Epidermal melanocyte (primary cell): ENCODE measurements around the gene KLK4.

ENCODE experiments used
- DNase-seq: peaks from one replicate; pipeline ENCODE4 v3.0.0; 2011; ENCODE audit warnings: low spot score; ENCODE audit not compliant: insufficient read length

Gene KLK4, protein sequence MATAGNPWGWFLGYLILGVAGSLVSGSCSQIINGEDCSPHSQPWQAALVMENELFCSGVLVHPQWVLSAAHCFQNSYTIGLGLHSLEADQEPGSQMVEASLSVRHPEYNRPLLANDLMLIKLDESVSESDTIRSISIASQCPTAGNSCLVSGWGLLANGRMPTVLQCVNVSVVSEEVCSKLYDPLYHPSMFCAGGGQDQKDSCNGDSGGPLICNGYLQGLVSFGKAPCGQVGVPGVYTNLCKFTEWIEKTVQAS

GRCh38 chr19:50911206-50912101, at the start of gene KLK4:
Gene KLK4 (minus strand): TSS chr19:50911395. CDS start chr19:50910738, 657 bp downstream.
- DNase-seq = no peak

- no peak for DNase-seq
These were observed 48.7 kb upstream of the KLK4 start for GRCh38 chr19:50959731-50960500.

- no peak for DNase-seq
These were observed 46.4 kb upstream of the KLK4 start for GRCh38 chr19:50957587-50957986.

DNA sequence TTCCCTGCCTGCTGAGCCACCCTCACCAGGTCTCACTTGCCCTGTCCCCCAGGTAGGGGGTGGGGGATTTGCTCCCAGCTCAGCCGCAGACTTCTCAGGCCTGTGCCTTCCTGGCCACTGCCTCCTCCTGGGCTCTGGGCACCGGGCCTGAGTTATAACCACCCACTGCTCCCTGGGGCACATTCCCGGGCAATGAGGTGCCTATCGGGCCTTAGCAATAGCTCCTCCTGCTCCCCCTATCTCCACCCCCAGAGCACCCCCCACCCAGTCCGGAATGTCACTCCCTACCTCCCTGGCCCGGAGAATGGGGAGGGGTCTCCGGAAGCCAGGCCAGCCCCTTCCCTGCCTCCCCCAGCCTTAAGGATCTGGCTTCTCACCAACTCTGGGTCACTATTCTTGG, 41.7 kb upstream of the KLK4 start, which contains the start of gene KLK5:
Gene KLK5 (minus strand): TSS at position 129 of the 400 bp plus-strand sequence. CDS start 381 bp downstream, outside the sequence.
- DNase-seq = no peak

- DNase-seq = no peak
These were observed 38.7 kb upstream of the KLK4 start for GRCh38 chr19:50949861-50950260.

DNA sequence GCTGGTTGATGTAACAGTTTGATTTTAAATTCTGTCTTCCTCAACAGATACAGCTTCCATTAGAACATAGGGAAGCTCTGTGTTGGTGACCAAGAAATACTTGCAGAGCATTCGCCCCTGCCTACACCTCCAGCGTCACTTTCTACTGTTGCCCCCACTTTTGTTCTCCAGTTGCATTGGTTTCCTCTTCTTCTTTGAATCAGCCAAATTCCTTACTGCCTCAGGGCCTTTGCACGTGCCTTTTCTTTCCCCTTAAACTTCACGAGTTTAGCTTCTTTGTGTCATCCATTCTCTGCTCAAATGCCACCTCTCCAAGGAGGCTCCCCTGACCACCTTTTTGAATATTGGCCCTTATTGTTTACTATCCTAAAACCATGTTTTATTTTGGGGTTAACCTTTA, 35.9 kb upstream of the KLK4 start:
- DNase-seq = no peak

DNA sequence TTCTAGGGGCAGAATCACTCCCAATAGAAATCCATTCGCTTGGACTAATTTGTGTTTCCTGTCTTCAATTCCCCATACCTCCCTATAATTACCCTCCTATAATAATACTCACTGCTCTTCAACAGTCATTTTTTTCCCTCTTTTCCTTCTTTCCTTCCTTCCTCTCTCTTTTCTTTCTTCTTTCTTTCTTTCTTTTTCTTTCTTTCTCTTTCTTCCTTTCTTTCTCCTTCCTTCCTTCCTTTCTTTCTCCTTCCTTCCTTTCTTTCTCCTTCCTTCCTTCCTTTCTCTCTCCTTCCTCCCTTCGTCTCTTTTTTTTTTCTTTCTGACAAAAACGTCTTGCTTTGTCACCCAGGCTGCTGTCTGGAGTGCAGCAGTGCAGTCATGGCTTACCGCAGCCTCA, 33.6 kb upstream of the KLK4 start:
- no peak for DNase-seq

- DNase-seq = no peak
These were observed 32.1 kb upstream of the KLK4 start for GRCh38 chr19:50943074-50943828.

GRCh38 chr19:50939596-50939995, 28.4 kb upstream of the KLK4 start:
- DNase-seq = no peak

- no peak for DNase-seq
These were observed 22.4 kb upstream of the KLK4 start for GRCh38 chr19:50933640-50934039.

- DNase-seq = no peak
These were observed 21.5 kb upstream of the KLK4 start for GRCh38 chr19:50932690-50933083.

- no peak for DNase-seq
These were observed 21.0 kb upstream of the KLK4 start for GRCh38 chr19:50932018-50932689.

- DNase-seq = no peak
These were observed 19.8 kb upstream of the KLK4 start for GRCh38 chr19:50931023-50931422.

GRCh38 chr19:50928831-50929230, 17.6 kb upstream of the KLK4 start:
- no peak for DNase-seq

DNA sequence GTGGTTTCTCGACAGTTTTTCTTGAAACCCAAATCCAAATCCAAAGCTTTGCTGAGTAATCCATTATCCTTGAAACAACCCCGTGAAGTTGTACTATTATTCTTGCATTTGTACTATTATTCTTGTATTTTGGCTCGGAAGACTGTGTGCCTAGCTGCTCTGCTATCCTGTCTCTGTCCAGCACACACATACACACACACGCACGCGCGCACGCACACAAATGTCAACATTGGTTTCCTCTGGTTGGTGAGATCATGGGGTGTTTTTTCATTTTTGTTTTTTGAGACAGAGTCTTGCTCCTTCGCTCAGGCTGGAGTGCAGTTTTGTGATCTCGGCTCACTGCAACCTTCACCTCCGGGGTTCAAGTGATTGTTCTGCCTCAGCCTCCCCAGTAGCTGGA, 14.9 kb upstream of the KLK4 start:
- DNase-seq = no peak

- no peak for DNase-seq
These were observed 14.5 kb upstream of the KLK4 start for GRCh38 chr19:50925734-50926133.

DNA sequence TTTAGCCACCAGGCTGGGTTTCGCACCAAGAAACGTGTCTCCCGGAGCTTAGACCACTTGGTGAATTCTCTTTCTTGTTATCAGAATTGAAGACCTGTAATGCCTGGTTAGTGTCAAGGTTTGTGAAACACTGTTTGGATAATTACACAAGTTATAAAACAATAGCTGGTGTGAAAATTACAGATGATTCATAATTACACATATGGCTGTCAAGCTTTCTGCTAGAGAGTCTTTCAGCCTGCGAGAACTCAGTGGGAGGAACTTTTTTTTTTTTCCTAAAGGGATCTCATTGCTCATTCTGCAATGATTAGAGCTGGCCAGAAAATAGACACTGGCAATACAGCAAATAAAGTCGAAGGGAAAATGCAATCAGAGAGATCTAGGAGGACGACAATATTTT, 13.4 kb upstream of the KLK4 start:
- no peak for DNase-seq

DNA sequence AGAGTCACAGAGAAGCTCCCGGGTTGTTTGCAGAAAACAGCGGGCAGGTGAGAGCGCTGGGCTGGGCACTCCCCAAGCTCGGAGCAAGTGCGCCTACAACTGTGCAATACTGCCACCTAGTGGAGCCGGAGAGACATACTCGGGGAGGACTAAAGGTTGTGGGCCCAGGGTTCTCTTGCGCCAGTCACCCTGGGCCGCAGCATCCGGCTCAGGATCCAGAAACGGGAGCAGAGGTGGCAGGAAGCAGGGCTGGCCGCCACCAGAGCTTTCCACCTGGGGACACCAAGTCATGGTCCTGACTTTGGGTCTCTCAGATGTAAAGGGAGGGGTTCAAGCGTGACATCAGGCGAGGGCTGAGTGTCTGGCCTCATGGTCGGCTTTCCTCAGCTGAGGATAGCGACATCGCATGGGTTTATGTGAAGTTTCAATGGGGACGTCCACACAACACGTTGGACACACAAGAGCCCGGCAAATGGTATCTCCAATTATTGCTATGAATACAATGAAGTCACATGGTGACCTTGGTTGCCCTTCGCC, 11.2 kb upstream of the KLK4 start:
- DNase-seq = peak; percentile 52

GRCh38 chr19:50921426-50922316, 10.5 kb upstream of the KLK4 start:
- no peak for DNase-seq
